K562 (cell line): ENCODE data around the gene SMIM41. TPM values are rescaled to one million over a fixed set of nuclear protein-coding genes. Genes with fewer than 3 reads are reported as not detected.

Experiments used
- CEBPB ChIP-seq: fragments of 450-650 bp; IDR thresholded peaks from 2 replicates; pipeline ENCODE4 v1.6.1; 2016; ENCODE audit warnings: missing genetic modification characterization, missing compliant biosample characterization
- CXXC5 ChIP-seq: fragments of 250-450 bp; sonication (Bioruptor Pico); IDR thresholded peaks from 2 replicates; pipeline ENCODE4 v1.8.0; 2022; ENCODE audit warnings: inconsistent platforms, mild to moderate bottlenecking, moderate library complexity
- E2F4 ChIP-seq: sonication (generic); formaldehyde crosslinking; IDR thresholded peaks from 2 replicates; pipeline ENCODE4 v1.8.0; 2022; ENCODE audit warnings: mild to moderate bottlenecking, low read depth, missing genetic modification reagents
- ELF4 ChIP-seq: fragments of 450-650 bp; formaldehyde crosslinking; IDR thresholded peaks from 2 replicates; pipeline ENCODE4 v1.4.0; 2022; ENCODE audit warnings: missing genetic modification characterization
- FOXJ2 ChIP-seq: fragments of 200-800 bp; sonication (Bioruptor generic); IDR thresholded peaks from 2 replicates; pipeline ENCODE4 v1.6.1; 2016; ENCODE audit warnings: missing genetic modification characterization, missing compliant biosample characterization
- GABPA ChIP-seq: fragments of 200-800 bp; sonication (Bioruptor generic); conservative IDR thresholded peaks from 2 replicates; pipeline ENCODE4 v1.6.1; 2016; ENCODE audit warnings: low read depth, missing genetic modification characterization, missing compliant biosample characterization
- GTF3C2 ChIP-seq: IDR thresholded peaks from 3 replicates; pipeline ENCODE4 v1.6.1; 2011; ENCODE audit warnings: borderline replicate concordance, mild to moderate bottlenecking, moderate library complexity; ENCODE audit not compliant: insufficient read length; ENCODE audit errors: extremely low read depth
- HMBOX1 ChIP-seq: sonication (generic); IDR thresholded peaks from 2 replicates; pipeline ENCODE4 v1.6.1; 2016
- HNRNPL ChIP-seq: fragments of 200-400 bp; formaldehyde crosslinking; IDR thresholded peaks from 2 replicates; pipeline ENCODE4 v1.6.1; 2017; ENCODE audit warnings: low read depth, mild to moderate bottlenecking, low read length
- LCOR ChIP-seq: sonication (generic); formaldehyde crosslinking; IDR thresholded peaks from 2 replicates; pipeline ENCODE4 v1.8.0; 2022; ENCODE audit warnings: mild to moderate bottlenecking, missing genetic modification reagents
- MCM5 ChIP-seq: fragments of 450-650 bp; IDR thresholded peaks from 2 replicates; pipeline ENCODE4 v1.6.1; 2016; ENCODE audit warnings: low read depth
- NCOA4 ChIP-seq: fragments of 450-650 bp; IDR thresholded peaks from 2 replicates; pipeline ENCODE4 v1.6.1; 2018; ENCODE audit warnings: mild to moderate bottlenecking; ENCODE audit not compliant: partially characterized antibody
- NFE2 ChIP-seq: IDR thresholded peaks from 2 replicates; pipeline ENCODE4 v1.6.1; 2014; ENCODE audit warnings: antibody characterized with exemption, low read depth
- POLR2G ChIP-seq: fragments of 200-400 bp; formaldehyde crosslinking; IDR thresholded peaks from 2 replicates; pipeline ENCODE4 v1.6.1; 2017; ENCODE audit warnings: low read depth, mild to moderate bottlenecking, antibody characterized with exemption, low read length, moderate library complexity
- SRSF7 ChIP-seq: fragments of 200-400 bp; formaldehyde crosslinking; optimal IDR thresholded peaks from 2 replicates; pipeline ENCODE3; 2017; ENCODE audit warnings: mild to moderate bottlenecking, low read depth, low read length
- TAF7 ChIP-seq: fragments of 450-650 bp; IDR thresholded peaks from 2 replicates; pipeline ENCODE4 v1.6.1; 2016; ENCODE audit warnings: missing genetic modification characterization, missing compliant biosample characterization
- TCFL5 ChIP-seq: fragments of 250-450 bp; sonication (Bioruptor Pico); conservative IDR thresholded peaks from 2 replicates; pipeline ENCODE4 v1.6.1; 2021; ENCODE audit warnings: mild to moderate bottlenecking, moderate library complexity, matching md5 sums
- XRCC4 ChIP-seq: IDR thresholded peaks from one replicate; pipeline ENCODE4 v1.6.1; 2011; ENCODE audit not compliant: insufficient read depth, insufficient read length; ENCODE audit errors: extremely low read depth
- ZNF140 ChIP-seq: fragments of 250-450 bp; sonication (Bioruptor Pico); IDR thresholded peaks from 2 replicates; pipeline ENCODE4 v1.8.0; 2021; ENCODE audit warnings: moderate library complexity, mild to moderate bottlenecking, inconsistent platforms
- ZNF3 ChIP-seq: fragments of 250-450 bp; sonication (Bioruptor Pico); IDR thresholded peaks from 2 replicates; pipeline ENCODE4 v1.5.0; 2021; ENCODE audit warnings: mild to moderate bottlenecking, moderate library complexity
- ZNF584 ChIP-seq: fragments of 200-800 bp; sonication (Bioruptor generic); IDR thresholded peaks from 2 replicates; pipeline ENCODE4 v1.6.1; 2016; ENCODE audit warnings: low read depth, mild to moderate bottlenecking, missing genetic modification characterization, missing compliant biosample characterization
- polyA plus RNA-seq, 8 experiments: library from polyadenylated mRNA; depleted of rRNA in 4 of 8; stranded (reverse) in 5 of 8; unstranded in 3 of 8; fragments of >200 nt; fragmentation: Nextera tagmentation in 2 of 8; fragmentation: Illumina TruSeq in 1 of 8; extraction: Ambion mirVana in 2 of 8; extraction: Trizol in 1 of 8; gene quantifications; 2 replicates each; pipeline versions ENCODE4 v1.2.1 to v1.2.3, GENCODE V29; 2011 to 2014; ENCODE audit warnings: inconsistent platforms in 1 of 8, missing spikeins in 1 of 8
- total RNA-seq, 7 experiments: library from RNA; depleted of rRNA in 6 of 7; stranded (reverse); fragments of >200 nt in 6 of 7; fragmentation: Illumina TruSeq in 2 of 7; extraction: Trizol in 2 of 7; gene quantifications; 2 replicates each; pipeline versions ENCODE4 v1.2.1 to v1.2.3, GENCODE V29; 2011 to 2021; ENCODE audit warnings: low replicate concordance in 1 of 7
- TF ChIP-seq, protein P1 (sequence below), 2 experiments: fragments of 450-650 bp; IDR thresholded peaks; 2 replicates each; pipeline ENCODE4 v1.6.1; 2016

The SMIM41 gene
- total and polyA plus RNA-seq, 9 of the 15 experiments (the other 6 are each of a cell fraction or from before 2014, with no cell fraction given): not detected

DNA sequence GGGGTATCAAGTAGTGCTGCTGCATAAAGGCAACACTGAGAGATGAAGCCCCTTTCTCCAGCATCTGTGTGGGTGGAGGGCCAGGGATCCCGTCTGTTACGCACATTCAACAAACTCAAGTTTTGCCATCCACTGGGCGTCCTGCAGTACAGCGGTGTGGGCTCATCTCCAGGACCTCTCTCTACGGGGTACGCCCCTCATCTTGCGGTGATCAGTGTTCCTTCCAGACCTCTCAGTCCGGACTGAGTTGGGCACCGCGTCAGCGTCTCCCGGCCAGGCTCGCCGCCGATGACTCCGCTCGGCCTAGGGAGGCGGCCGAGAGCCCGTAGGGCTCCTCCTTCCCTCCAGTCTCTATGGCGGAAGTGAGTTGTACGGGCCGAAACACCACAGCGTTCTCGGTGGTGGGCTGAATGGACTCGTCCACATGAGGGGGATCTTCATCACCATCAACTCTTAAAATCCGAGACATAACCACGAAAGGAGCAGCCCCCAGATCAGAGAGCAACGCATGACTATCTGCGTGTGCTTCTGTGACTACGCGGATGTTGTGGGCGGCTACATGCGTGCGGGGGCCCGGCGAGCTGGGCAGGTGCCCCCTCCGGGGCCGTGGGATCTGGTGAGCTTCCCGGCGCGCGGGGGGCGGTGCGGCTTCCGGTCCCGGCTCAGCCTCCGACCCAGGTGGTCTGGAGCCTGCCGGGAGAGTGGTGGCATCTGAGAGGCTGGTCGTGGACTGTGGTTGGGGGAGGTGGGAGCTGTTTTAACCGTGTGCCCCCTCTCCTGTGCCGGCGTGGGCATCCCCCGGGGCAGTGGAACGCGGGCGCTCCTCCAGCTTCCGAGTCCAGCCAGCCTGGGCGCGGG, 9.9 kb upstream of the SMIM41 start, which contains the start of gene ATG101 (continued):
- TF ChIP-seq ZNF3: no peak
- TF ChIP-seq GTF3C2: peak; percentile 2
- peak; percentile 45; the same call in 1 of the 2 replicates for TF ChIP-seq NFE2
- no peak for TF ChIP-seq CEBPB
- peak; percentile 97 for TF ChIP-seq GABPA (tag)
- TF ChIP-seq HMBOX1: no peak
- no peak for TF ChIP-seq ZNF584 (CRISPR knock-in tag)
- TF ChIP-seq, protein P1, sequence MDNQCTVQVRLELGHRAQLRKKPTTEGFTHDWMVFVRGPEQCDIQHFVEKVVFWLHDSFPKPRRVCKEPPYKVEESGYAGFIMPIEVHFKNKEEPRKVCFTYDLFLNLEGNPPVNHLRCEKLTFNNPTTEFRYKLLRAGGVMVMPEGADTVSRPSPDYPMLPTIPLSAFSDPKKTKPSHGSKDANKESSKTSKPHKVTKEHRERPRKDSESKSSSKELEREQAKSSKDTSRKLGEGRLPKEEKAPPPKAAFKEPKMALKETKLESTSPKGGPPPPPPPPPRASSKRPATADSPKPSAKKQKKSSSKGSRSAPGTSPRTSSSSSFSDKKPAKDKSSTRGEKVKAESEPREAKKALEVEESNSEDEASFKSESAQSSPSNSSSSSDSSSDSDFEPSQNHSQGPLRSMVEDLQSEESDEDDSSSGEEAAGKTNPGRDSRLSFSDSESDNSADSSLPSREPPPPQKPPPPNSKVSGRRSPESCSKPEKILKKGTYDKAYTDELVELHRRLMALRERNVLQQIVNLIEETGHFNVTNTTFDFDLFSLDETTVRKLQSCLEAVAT (IDR thresholded peaks at IDR 0.05): peak in 1 of 2 experiments; percentile 73; a peak in 1 of 4 replicates
- TF ChIP-seq POLR2G: peak; percentile 92
- TF ChIP-seq NCOA4: no peak
- TF ChIP-seq SRSF7: no peak
- TF ChIP-seq ELF4 (CRISPR knock-in tag): peak; percentile 87; the same call in 1 of the 2 replicates
- TF ChIP-seq HNRNPL: no peak
- TF ChIP-seq MCM5: no peak
- no peak for TF ChIP-seq FOXJ2
- no peak for TF ChIP-seq XRCC4
- no peak for TF ChIP-seq TCFL5 (CRISPR knock-in tag)
- TF ChIP-seq TAF7 (tag): no peak
- peak; percentile 92 for TF ChIP-seq CXXC5 (CRISPR knock-in tag)
- TF ChIP-seq E2F4 (CRISPR knock-in tag): no peak
- TF ChIP-seq LCOR (CRISPR knock-in tag): peak; percentile 54; the same call in 1 of the 2 replicates
- no peak for TF ChIP-seq ZNF140
